NCI-H1092 (cell line): ENCODE results near the gene ZDHHC11B.
"Not testable (repeated sequence)": the region's sequence is repeated elsewhere in the genome, so short reads cannot be mapped to it uniquely, and the experiment has no call there.

Experiments
- DNase-seq: peaks from one replicate; lab custom pipeline; 2025; lab: John Stamatoyannopoulos, UW

Gene ZDHHC11B

DNA sequence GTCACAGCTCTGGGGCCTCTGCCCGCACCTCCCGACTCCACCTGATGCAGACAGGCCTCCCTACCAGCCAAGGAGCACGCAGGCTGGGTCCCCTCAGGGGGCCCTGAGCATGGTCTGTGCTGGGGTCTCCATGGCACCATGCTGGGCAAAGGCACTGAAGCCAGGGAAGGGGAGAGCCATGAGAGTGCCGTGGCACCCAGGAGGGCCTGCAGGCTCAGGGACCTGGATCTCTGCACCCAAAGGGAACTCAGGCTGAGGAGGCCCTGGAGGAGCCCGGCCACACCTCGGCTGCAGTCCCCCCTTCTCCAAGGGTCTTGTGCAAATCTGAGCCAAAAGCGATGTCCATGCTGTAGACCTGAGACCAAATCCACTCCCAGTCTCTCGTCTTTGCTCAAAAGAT lies 32.5 kb downstream of the ZDHHC11B start:
- not testable (repeated sequence) for DNase-seq

DNA sequence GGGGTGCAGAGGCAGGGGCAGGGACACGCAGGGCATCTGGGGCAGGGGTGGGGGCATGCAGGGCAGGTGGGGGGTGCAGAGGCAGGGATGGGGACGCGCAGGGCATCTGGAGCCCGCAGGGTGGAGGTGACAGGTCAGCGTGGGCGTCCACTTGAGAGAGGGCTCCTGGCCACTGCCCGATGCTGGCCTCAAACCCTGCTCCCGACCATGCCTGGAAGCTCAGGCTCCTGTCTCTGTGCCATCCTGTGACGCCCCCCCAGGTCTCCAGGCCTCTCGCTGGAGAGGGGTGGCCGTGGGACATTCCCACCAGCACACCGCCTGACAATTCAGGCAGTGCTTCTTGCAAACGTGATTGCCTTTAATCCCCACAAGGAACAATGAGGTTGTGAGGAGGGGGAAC lies 33.0 kb downstream of the ZDHHC11B start:
- no peak for DNase-seq

DNA sequence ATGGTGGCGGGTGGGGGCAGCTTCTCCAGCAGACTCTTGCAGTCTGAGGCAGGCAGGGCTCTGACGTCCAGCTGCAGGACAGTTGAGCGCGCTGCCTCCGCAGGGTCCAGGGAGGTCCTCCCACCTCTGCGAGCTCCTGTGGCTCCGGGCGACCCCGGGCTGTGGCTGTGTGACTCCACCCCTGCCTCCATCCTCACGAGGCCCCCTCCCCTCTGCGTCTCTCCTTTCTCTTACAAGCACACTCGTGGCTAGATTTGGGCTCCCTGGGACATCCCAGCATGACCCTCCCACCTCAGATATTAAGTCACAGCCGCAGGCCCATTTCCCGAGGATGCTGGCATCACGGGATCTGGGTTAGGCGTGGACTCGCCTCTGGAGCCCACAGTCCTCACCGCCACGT lies 34.3 kb downstream of the ZDHHC11B start:
- not testable (repeated sequence) for DNase-seq

DNA sequence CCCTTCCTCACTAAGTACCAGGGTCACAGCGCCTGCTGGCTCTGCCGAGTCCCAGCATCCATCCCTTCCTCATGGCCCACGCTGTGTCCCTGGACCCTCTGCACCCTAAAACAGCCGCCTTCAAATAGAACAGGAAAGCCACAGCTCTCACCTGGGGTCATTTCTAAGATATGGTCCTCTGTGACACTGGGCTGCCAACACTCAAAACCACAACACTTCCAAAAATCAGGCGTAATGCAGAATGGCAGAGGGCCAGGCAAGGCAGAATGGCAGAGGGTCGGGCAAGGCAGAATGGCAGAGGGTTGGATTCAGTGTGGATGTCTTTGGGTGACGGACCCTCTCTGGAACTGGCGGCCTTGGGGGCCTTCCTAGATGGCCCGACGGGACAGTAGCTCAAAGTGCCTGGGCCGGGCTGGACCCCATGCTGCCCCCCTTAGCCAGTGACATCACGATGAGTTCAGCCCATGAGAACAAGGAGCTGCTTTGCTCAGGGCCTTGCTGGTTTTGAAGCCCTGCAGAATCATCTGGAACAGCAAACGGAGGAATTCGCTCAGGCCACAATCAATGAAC lies 35.3 kb downstream of the ZDHHC11B start:
- DNase-seq: no peak

DNA sequence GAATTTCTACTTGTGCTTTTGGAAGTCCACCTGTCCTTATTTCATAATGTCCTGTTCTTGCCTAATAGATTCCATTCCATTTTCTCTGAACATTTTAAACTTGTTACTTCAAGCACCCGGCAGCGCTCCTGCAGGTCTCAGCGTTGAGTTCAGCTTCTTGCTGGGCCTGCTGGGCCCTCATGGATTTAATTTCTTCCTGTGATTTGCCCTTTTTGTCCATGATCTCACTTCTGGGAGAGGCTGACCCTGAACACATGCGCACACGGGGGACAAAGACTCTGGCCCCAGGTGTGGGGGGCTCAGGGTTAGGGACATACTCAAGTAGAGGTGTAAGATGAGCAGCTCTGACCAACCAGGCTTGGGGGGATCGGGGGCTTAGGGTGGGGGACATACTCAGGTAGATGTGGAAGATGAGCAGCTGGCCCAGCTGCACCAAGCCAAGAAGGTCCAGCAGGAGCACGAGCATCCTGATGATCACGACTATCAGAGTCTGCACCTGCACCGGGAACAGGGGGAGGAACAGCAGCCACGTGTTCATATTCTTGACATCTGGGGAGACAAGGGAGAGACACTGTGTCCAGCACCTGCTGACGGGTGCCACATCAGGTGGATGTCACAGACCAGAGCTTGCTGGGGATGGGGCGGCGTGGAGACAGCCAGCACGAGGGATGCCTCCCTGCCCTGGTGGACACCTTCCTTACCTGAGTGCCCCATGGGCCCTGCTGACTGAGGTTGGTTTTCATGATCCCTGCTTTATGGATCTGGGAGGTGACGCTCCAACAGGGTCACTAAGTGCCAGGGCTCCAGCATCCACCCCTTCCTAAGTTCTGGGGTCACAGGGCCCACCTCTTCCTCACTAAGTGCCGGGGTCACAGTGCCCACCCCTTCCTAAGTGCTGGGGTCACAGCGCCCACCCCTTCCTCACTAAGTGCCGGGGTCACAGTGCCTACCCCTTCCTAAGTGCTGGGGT lies 36.2 kb downstream of the ZDHHC11B start:
- not testable (repeated sequence) for DNase-seq

DNA sequence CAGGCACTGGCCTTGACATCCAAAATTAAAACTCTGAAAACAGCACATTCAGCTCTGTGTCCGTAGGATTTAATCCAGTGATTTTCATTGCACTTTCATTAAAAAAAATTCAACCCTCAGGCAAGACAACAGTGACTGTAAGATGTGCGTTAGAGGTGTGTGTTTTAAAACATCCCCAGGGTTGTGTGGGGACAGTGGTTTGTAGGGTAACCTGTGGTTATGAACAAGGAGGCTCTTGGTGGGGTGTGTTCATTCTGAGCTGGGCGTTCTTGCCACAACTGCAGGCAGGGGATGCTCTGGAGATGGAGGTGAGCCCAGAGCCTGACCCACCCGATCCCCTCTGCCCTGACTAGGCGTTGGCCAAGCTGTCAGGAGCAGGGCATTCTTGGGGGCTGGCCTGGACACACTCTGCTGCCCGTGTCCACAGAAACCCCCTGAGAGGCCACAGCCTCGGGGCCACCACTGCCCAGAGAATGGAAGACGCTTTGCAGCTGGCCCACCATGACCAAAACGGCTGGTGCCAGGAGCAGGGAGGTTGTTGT lies 37.2 kb downstream of the ZDHHC11B start:
- not testable (repeated sequence) for DNase-seq

DNA sequence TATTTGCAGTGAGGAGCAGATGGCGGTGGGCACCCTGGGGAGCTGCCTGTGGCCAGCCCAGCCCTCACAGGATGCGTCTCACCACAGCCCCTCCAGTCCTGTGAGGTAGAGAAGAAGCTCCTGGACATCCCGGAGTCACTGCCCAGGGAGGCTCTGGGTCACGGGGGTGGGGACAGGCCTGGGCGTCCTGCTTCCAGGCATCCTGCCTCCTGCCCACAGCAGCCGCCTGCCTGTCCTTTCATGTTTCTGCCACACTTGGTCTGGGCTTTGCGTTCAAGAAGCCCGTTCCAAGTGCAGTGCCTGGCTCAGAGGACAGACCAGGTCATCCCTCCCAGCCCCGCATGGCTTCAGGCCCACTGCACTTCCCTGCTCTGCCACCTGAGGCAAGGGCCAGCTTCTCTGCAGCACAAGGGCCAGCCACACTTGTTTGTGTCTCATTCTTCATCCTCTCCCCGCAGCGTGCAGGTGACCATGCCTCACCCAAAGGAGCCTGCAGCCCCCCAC lies 38.2 kb downstream of the ZDHHC11B start:
- DNase-seq: no peak

DNA sequence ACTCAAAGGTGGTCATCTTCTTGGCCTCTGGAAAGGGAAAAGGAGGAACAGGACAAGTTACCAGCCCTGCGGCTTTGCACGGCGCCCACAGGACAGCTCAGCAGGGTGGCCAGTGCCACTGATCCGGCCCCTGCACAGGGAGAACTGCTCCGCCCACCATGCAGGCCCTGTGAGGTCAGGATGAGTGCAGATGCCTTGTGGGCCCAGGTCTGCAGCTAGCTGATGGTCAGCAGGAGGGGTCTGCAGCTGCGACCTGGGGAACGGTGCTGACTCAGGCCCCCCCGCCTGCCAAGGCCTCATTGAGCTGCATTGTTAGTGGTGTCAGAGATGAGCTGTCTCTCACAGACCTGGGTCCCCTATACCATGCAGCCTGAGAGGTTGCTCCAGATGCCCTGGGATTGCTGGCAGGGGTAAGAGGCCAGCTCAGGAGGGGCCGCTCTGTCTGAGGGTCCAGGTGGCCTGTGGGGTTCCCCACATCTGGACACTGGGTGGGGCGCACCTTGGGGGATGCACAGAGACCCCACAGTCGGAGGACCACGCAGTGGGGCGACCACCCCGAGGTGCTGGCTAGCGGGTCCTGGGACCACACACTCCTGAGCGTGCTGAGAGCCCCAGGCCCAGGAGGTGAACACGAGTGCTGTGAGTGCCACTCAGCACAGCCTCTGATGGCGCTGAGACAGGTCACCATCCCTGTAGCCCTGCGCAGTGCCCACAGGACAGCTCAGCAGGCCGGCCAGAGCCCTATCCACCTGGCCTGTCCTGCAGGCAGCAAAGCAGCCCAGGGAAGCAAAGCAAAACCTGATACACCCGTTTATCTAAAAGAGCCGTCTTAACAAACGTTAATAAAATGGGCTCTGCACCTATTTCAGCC lies 39.0 kb downstream of the ZDHHC11B start:
- DNase-seq: not testable (repeated sequence)

DNA sequence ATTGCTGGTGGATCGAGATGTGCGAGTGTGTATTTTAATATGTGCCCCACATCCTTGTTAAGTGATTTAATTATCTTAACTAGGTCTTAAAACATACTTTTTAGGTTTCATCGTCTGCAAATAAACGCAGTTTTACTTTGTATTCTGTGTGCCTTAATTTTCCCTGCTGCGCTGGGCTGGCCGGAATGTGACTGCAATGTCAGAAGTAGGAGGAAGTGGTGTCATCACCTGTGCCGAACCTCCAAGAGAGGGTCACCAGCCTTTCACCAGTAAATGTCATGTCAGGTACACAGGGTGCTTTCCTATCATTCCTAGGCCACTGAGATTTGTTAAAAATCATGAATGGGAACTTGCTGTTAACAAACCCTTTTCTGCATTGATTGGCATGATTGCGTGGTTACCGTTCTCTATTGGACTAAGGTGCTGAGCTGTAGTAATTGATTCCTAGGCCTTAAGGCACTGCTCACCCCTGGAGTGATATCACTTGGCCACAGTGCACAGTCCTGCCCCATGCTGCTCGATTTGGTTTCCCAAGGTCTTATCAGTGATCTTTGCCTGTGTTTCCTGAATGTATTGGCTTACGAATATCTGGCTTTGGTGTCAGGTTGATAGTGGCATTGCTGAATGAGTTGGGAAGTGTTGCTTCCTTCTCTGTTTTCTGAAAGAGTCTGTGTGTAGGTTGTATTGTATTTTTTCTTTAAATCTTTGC lies 40.7 kb downstream of the ZDHHC11B start:
- not testable (repeated sequence) for DNase-seq

DNA sequence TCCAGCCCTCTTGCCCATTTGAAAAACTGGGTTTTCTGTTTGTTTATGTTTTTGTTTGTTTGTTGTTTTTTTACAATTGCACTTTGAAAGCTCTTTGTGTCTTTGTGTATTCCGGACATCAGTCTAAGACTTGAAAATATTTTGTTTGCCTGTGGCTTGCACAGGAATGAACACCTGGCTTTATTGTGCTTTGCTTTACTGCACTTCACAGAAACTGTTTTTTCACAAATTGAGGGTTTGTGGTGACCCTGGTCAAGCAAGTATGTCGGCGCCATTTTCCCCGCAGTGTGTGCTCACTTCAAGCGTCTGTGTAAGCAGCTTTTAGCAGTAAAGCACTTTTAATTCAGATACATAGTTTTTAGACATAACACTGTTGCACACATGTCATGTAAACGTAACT lies 42.3 kb downstream of the ZDHHC11B start:
- not testable (repeated sequence) for DNase-seq

DNA sequence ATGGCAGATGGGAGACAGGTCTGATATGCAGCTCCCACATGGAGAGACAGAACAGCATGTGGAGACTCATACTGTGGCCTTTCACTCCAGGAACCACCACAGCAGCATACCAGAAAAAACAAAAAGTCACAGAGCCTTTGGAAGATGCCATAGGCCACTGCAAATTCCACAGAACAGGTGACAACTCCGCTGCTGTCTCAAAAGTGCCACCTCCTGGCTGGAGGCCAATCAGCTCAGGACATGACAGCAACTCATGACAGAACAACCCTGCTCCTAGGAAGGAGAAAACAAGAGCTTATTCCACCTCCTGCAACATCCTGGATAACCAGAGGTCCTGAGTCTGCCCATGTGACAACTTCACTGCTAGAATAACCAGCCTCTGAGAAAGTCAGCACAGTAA lies 50.4 kb downstream of the ZDHHC11B start:
- DNase-seq: not testable (repeated sequence)

DNA sequence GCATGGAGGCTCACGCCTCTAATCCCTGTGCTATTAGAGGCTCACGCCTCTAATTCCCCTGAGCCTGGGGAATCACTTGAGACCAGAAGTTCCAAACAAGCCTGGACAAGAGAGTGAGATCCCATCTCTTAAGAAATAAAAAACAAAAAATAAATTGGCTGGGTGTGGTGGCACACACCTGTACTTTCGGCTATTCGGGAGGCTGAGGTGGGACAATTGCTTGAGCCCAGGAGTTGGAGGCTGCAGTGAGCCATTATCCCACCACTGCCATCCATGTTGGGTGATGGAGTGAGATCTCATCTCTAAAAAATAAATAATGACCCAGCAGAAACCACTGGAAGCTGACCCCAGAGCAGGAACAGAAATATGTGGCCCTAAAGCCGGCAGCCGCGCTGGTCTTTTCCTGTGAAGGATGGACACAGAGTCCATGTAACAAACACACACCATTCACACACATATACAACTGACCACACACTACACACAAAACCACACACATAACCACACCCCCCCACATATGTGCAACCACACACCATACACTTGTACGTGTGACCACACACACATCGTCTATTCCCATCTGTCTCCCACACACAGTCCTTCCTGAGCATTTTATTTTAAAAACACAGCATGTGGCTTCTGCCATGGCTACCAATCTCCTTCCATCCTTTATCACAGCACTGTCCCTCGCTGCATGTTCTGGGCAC lies 51.6 kb downstream of the ZDHHC11B start:
- not testable (repeated sequence) for DNase-seq

DNA sequence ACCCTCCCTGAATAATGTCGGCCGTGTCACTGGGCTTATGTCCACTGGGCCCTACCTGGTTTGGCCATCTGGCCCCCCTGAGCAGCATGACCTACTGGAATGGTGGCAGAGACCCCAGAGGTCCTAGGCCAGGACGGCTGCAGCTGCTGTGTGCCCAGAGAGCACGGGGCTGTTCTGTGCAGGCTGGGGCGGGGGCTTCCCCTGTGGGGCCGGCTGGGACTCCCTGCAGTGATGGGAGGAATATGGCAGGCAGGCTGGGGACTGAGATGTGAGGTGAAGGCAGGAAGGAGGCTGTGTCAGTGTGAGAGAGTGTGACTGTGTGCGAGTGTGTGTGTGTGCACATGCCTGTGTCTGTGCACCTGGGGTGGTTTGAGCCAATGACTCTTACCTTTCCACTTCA lies 55.3 kb downstream of the ZDHHC11B start:
- not testable (repeated sequence) for DNase-seq

DNA sequence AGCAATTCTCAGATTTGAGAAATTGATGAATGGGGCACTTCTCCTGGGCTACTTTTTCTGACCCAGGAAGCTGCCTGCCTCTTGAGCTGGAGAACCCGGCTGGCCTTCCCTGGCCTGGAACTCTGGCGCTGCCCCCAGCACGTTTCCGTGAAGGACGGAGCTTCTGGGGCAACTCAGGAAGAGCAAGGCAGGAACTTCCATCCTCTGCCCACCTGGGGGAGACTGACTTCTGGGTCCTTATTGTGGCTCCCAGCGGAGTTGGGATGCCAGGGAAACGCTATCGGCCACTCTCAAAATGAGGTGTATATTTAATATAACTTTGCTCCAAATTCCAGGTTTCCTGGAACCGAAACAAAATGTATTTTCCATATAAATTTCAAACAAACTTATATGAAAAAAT lies 57.4 kb downstream of the ZDHHC11B start:
- DNase-seq: not testable (repeated sequence)

DNA sequence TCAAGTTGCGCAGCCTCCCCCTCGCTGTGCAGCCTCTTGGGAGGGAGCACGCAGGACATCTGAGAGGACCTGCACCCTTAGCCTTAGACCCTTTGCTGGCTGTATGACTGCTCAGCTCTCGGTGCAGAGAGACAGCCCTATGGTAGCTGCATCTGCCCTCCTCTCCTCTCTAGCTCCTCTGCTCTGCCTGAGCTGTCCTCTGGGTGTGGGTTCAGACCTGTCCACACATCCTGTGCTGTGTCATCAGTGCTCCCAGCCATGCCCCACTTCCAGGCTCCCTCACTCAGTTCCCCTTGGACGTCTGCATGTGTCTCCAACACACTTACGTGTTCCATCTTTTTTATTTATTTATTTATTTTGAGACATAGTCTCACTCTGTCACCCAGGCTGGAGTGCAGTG lies 60.7 kb downstream of the ZDHHC11B start:
- not testable (repeated sequence) for DNase-seq

DNA sequence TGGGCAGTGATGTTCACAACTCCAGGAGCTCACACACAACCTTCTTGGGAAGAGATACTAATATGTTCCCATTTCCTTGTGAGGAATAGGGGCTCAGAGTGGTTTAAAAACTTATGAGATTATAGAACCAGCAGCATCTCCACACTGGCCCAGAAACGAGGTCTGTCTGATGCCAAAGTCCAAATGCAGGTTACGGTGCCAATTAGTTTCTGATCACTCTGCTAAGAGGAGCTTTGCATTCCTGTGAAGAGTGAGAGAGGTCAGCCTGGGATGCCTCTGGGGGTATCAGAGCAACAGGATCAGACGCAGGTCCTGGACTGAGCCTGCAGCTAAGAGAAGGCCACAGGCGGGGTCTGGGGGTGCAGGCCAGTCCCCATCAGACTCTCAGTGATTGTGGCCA lies 61.2 kb downstream of the ZDHHC11B start:
- DNase-seq: not testable (repeated sequence)

DNA sequence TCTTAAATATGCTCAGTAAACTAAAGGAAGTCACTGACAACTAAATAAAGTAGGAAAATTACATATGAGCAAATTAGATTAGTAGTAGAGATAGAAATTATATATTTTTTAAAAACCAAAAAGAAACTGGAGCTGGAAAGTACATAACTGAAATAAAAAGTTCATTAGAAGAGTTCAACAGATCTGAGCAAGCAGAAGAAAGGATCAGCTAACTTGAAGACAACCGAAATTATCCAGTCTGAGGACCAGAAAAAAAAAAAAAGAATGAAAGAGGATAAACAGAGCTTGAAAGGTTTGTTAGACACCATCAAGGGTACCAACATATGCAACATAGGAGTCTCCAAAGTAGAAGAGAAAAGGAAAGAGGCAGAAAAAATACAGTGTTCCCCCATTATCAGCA lies 65.2 kb downstream of the ZDHHC11B start:
- DNase-seq: not testable (repeated sequence)

DNA sequence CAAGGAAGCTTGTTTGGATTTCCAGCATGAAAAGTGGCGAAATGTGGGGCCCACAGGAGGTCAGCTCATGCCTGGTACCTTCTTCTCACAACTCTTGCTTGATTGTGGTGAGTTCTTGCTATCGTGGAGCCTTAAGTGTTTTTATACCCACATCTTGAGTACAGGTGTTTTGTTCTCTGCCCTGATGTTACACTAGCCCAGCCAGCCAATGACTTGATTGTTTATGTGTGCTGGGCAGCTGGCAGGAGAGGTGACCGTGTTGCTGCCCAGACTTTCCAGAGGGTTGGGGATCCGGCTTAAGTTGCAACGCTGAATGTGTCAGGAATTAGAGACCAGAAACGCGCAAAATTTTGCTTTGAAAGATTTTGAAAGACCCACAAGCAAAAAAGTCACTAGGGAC lies 67.4 kb downstream of the ZDHHC11B start:
- no peak for DNase-seq

DNA sequence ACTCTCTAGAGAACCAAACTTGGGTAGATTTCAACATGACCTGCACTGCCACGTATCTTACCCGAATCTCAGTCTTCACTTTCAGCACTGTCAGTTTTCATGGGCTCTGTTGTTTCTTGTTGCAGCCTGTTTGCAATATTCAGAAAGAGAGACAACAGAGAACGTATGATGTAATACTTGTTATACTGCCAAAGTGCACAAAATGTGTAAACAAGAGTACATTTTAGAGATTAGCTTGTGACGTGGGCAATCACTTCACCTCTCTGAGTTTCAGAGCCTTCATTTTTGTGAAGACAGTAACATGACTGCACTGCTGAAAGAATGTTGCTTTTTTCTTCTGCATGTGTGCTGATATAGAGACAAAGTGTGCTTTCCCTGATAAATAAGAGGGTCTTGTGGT lies 67.8 kb downstream of the ZDHHC11B start:
- not testable (repeated sequence) for DNase-seq

DNA sequence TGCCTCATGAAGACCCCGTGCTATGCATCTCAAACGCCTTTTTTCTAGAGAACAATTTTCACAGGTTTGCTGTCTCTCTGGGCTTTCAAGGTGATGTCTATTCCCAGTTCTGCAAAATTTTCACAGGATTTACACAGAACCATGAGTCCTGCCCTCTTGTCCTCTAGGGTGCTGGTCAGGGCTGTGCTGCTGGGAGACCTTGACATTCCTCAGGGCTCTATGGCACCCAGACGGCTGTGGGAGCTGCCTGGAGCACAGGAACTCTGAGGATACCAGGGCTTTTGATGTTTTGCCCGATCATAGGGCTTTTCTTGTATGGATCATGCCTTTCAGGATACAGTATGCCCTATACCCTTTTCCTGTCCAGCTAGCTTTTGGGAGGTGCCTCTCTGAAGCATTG lies 68.9 kb downstream of the ZDHHC11B start:
- DNase-seq: not testable (repeated sequence)
